ENCODE measurements around the gene SLC47A1.
A peak's percentile ranks its signal among the peaks of the same experiment; 100 is the strongest.

DNA sequence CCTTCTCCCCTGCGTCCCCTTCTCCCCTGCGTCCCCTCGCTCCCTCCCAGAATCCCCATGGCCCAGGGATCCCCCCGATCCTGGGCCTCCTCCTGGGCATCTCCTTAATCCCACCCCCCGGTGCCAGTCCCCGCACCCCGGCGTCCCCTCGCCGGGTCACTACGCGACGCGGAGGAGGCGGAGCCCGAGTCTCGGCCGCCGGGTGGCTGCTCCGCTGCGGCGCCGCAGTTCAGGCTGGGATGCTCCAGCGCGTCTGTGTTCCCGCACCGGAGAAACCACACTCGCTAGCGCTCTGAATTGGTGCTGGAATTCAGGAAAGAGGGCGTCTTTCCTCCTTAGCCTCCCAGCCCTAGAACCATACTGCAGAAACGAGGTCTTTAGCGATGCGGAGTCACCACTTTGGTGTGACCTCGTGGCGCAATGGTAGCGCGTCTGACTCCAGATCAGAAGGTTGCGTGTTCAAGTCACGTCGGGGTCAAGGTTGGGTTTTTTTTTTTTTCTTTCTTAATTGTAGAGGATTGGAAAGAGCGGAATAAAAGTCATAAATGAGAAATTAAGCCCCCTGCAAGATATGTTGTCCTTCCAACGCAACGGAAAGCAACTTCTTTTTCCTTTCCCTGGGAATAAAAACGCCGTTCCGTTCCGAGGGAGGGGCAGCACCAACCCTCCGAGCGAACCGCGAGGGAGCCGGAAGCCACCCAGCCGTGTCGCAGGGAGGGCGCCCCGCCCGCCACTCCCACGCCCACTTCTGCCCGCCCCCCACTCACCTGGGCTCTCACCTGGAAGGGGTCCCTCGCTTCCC is 25.7 kb upstream of the SLC47A1 start:
- TF ChIP-seq EZH2 (IDR thresholded peaks at IDR 0.05; ENCODE audit: borderline replicate concordance, low read depth, low read length, severe bottlenecking) = peak; percentile 10
- TF ChIP-seq, protein P1, sequence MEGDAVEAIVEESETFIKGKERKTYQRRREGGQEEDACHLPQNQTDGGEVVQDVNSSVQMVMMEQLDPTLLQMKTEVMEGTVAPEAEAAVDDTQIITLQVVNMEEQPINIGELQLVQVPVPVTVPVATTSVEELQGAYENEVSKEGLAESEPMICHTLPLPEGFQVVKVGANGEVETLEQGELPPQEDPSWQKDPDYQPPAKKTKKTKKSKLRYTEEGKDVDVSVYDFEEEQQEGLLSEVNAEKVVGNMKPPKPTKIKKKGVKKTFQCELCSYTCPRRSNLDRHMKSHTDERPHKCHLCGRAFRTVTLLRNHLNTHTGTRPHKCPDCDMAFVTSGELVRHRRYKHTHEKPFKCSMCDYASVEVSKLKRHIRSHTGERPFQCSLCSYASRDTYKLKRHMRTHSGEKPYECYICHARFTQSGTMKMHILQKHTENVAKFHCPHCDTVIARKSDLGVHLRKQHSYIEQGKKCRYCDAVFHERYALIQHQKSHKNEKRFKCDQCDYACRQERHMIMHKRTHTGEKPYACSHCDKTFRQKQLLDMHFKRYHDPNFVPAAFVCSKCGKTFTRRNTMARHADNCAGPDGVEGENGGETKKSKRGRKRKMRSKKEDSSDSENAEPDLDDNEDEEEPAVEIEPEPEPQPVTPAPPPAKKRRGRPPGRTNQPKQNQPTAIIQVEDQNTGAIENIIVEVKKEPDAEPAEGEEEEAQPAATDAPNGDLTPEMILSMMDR (IDR thresholded peaks at IDR 0.05; ENCODE audit: borderline replicate concordance, extremely low read depth, low read length, poor library complexity, severe bottlenecking) = no peak

Measured in DND-41 (cell line).